ENCODE data around the gene RGCC.

RGCC gene

GRCh38 chr13:41514853-41515395 is 57.6 kb downstream of the RGCC start:
- no peak for DNase-seq (ENCODE audit: low read depth in 1 of 2, low spot score in 1 of 2)

- DNase-seq (ENCODE audit: low read depth in 1 of 2, low spot score in 1 of 2) = no peak
These were observed 58.3 kb downstream of the RGCC start for GRCh38 chr13:41515491-41516139.

- DNase-seq (ENCODE audit: low read depth in 1 of 2, low spot score in 1 of 2) = no peak
These were observed 58.8 kb downstream of the RGCC start for GRCh38 chr13:41516166-41516565.

- no peak for DNase-seq (ENCODE audit: low read depth in 1 of 2, low spot score in 1 of 2)
These were observed 59.4 kb downstream of the RGCC start for GRCh38 chr13:41516760-41517159.

GRCh38 chr13:41520016-41520659 is 62.8 kb downstream of the RGCC start:
- no peak for DNase-seq (ENCODE audit: low read depth in 1 of 2, low spot score in 1 of 2)

Measured in activated T-helper 1 cell treated with anti-CD3 and anti-CD28 coated beads, Interleukin-2, amount 50 U/mL, for 16 hours (primary cell).